HG03095 (cell line): ENCODE measurements around the gene XPR1.
"Not testable (repeated sequence)": the region's sequence is repeated elsewhere in the genome, so short reads cannot be mapped to it uniquely, and the experiment has no call there.

Experiments used
- ATAC-seq: cut with Tn5 transposase; IDR thresholded peaks from one replicate; pipeline ENCODE4 v1.9.1; 2021; ENCODE audit warnings: moderate library complexity; ENCODE audit not compliant: unreplicated experiment

XPR1 gene

GRCh38 chr1:180642781-180643180, 11.0 kb downstream of the XPR1 start:
- no peak for ATAC-seq

- no peak for ATAC-seq
These were observed 11.9 kb downstream of the XPR1 start for GRCh38 chr1:180643693-180644092.

GRCh38 chr1:180644526-180645192, 12.8 kb downstream of the XPR1 start:
- ATAC-seq = no peak

GRCh38 chr1:180645261-180645660, 13.4 kb downstream of the XPR1 start:
- ATAC-seq = not testable (repeated sequence)

GRCh38 chr1:180646093-180646492, 14.3 kb downstream of the XPR1 start:
- no peak for ATAC-seq

- no peak for ATAC-seq
These were observed 14.7 kb downstream of the XPR1 start for GRCh38 chr1:180646547-180646946.

GRCh38 chr1:180652792-180653191, 21.0 kb downstream of the XPR1 start:
- ATAC-seq = no peak

- ATAC-seq = no peak
These were observed 30.9 kb downstream of the XPR1 start for GRCh38 chr1:180662709-180663108.

GRCh38 chr1:180670681-180671080, 38.9 kb downstream of the XPR1 start:
- no peak for ATAC-seq

- no peak for ATAC-seq
These were observed 40.3 kb downstream of the XPR1 start for GRCh38 chr1:180672105-180672504.

- ATAC-seq = no peak
These were observed 40.7 kb downstream of the XPR1 start for GRCh38 chr1:180672505-180672904.

- ATAC-seq = no peak
These were observed 43.0 kb downstream of the XPR1 start for GRCh38 chr1:180674603-180675530.

GRCh38 chr1:180675586-180675985, 43.8 kb downstream of the XPR1 start:
- ATAC-seq = no peak

- ATAC-seq = no peak
These were observed 48.8 kb downstream of the XPR1 start for GRCh38 chr1:180680558-180681144.

- not testable (repeated sequence) for ATAC-seq
These were observed 51.3 kb downstream of the XPR1 start for GRCh38 chr1:180683117-180683516.

- no peak for ATAC-seq
These were observed 59.6 kb downstream of the XPR1 start for GRCh38 chr1:180691322-180691913.

- no peak for ATAC-seq
These were observed 61.9 kb downstream of the XPR1 start for GRCh38 chr1:180693564-180694244.

- no peak for ATAC-seq
These were observed 63.5 kb downstream of the XPR1 start for GRCh38 chr1:180695282-180695681.

- no peak for ATAC-seq
These were observed 64.5 kb downstream of the XPR1 start for GRCh38 chr1:180696361-180696760.

GRCh38 chr1:180698580-180698979, 66.8 kb downstream of the XPR1 start:
- no peak for ATAC-seq

GRCh38 chr1:180702376-180702775, 70.6 kb downstream of the XPR1 start:
- ATAC-seq = not testable (repeated sequence)
